ENCODE results near the gene FGR.
A peak's percentile ranks its signal among the peaks of the same experiment; 100 is the strongest.
"Not testable (repeated sequence)": the region's sequence is repeated elsewhere in the genome, so short reads cannot be mapped to it uniquely, and the experiment has no call there.

Gene FGR

GRCh38 chr1:27634985-27635367 lies at the start of gene FGR:
Gene FGR, minus strand, starts transcription at chr1:27635185. Its CDS starts 11,269 bp downstream, at chr1:27623916.
- peaks cover 15% of the 10 kb centered on the region for H3K27me3 ChIP-seq (ENCODE audit: control insufficient read depth, insufficient read depth, low read length)
- no peaks in the 10 kb centered on the region for H3K36me3 ChIP-seq (ENCODE audit: control insufficient read depth, insufficient read depth, low read length)
- peak within 1 kb of the TSS; percentile 57; the same call in 1 of the 2 replicates for H3K4me3 ChIP-seq (ENCODE audit: low read length)
- 0 out of 2 replicates have a peak, but pooled peaks cover 4% of the 10 kb centered on the region for H3K4me1 ChIP-seq (ENCODE audit: control insufficient read depth, insufficient read depth, low read length)
- no CpG with 5 or more reads among the region's 28 CpGs for whole genome bisulfite sequencing (ENCODE audit: insufficient coverage, insufficient read length)
- no peak within 1 kb of the TSS for H3K27ac ChIP-seq (ENCODE audit: low read length)
- no peaks in the 10 kb centered on the region for H3K9me3 ChIP-seq (ENCODE audit: control insufficient read depth, insufficient read depth, low read length)
- no peak for DNase-seq (ENCODE audit: low read depth, low spot score)

- no CpG with 5 or more reads among the region's 2 CpGs for WGBS (ENCODE audit: insufficient coverage, insufficient read length)
Measured at GRCh38 chr1:27684176-27684575, 49.2 kb upstream of the FGR start.

GRCh38 chr1:27682351-27682944 lies 47.5 kb upstream of the FGR start:
- no peaks in the 10 kb centered on the region for H3K4me1 ChIP-seq (ENCODE audit: control insufficient read depth, insufficient read depth, low read length)
- H3K4me3 ChIP-seq (ENCODE audit: low read length), result no peak overlapping the region
- no CpG with 5 or more reads among the region's 5 CpGs for WGBS (ENCODE audit: insufficient coverage, insufficient read length)
- H3K27me3 ChIP-seq (ENCODE audit: control insufficient read depth, insufficient read depth, low read length), result no peaks in the 10 kb centered on the region
- H3K9me3 ChIP-seq (ENCODE audit: control insufficient read depth, insufficient read depth, low read length), result peaks cover 1% of the 10 kb centered on the region; the same call in 1 of the 2 replicates
- DNase-seq (ENCODE audit: low read depth, low spot score), result no peak
- no peaks in the 10 kb centered on the region for H3K36me3 ChIP-seq (ENCODE audit: control insufficient read depth, insufficient read depth, low read length)
- H3K27ac ChIP-seq (ENCODE audit: low read length), result no peak overlapping the region

More at GRCh38 chr1:27684176-27684575, 49.2 kb upstream of the FGR start:
- no peaks in the 10 kb centered on the region for H3K36me3 ChIP-seq (ENCODE audit: control insufficient read depth, insufficient read depth, low read length)
- H3K9me3 ChIP-seq (ENCODE audit: control insufficient read depth, insufficient read depth, low read length), result peaks cover 1% of the 10 kb centered on the region; the same call in 1 of the 2 replicates
- H3K27ac ChIP-seq (ENCODE audit: low read length), result no peak overlapping the region
- no peak overlapping the region for H3K4me3 ChIP-seq (ENCODE audit: low read length)
- no peaks in the 10 kb centered on the region for H3K27me3 ChIP-seq (ENCODE audit: control insufficient read depth, insufficient read depth, low read length)
- H3K4me1 ChIP-seq (ENCODE audit: control insufficient read depth, insufficient read depth, low read length), result no peaks in the 10 kb centered on the region
- DNase-seq (ENCODE audit: low read depth, low spot score), result no peak

- H3K27me3 ChIP-seq (ENCODE audit: control insufficient read depth, insufficient read depth, low read length); H3K27ac ChIP-seq (ENCODE audit: low read length); DNase-seq (ENCODE audit: low read depth, low spot score); H3K4me1 ChIP-seq (ENCODE audit: control insufficient read depth, insufficient read depth, low read length); H3K4me3 ChIP-seq (ENCODE audit: low read length); H3K36me3 ChIP-seq (ENCODE audit: control insufficient read depth, insufficient read depth, low read length); H3K9me3 ChIP-seq (ENCODE audit: control insufficient read depth, insufficient read depth, low read length): not testable (repeated sequence)
- WGBS (ENCODE audit: insufficient coverage, insufficient read length), result no CpG with 5 or more reads among the region's 4 CpGs
Measured at GRCh38 chr1:27681580-27681979, 46.6 kb upstream of the FGR start.

DNA sequence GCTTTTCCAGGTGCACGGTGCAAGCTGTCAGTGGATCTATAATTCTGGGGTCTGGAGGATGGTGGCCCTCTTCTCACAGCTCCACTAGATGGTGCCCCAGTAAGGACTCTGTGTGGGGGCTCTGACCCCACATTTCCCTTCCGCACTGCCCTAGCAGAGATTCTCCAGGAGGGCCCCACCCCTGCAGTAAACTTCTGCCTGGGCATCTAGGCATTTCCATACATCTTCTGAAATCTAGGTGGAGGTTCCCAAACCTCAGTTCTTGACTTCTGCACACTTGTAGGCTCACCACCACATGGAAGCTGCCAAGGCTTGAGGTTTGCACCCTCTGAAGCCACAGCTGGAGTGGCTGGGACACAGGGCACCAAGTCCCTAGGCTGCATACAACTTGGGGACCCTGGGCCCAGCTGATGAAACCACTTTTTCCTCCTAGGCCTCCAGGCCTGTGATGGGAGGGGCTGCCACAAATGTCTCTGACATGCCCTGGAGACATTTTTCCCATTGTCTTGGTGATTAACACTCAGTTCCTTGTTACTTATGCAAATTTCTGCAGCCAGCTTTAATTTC lies 45.3 kb upstream of the FGR start:
- not testable (repeated sequence) for DNase-seq (ENCODE audit: low read depth, low spot score); H3K27me3 ChIP-seq (ENCODE audit: control insufficient read depth, insufficient read depth, low read length); H3K4me1 ChIP-seq (ENCODE audit: control insufficient read depth, insufficient read depth, low read length); H3K9me3 ChIP-seq (ENCODE audit: control insufficient read depth, insufficient read depth, low read length); H3K27ac ChIP-seq (ENCODE audit: low read length); H3K4me3 ChIP-seq (ENCODE audit: low read length); H3K36me3 ChIP-seq (ENCODE audit: control insufficient read depth, insufficient read depth, low read length)
- WGBS (ENCODE audit: insufficient coverage, insufficient read length), result no CpG with 5 or more reads among the region's 2 CpGs

DNA sequence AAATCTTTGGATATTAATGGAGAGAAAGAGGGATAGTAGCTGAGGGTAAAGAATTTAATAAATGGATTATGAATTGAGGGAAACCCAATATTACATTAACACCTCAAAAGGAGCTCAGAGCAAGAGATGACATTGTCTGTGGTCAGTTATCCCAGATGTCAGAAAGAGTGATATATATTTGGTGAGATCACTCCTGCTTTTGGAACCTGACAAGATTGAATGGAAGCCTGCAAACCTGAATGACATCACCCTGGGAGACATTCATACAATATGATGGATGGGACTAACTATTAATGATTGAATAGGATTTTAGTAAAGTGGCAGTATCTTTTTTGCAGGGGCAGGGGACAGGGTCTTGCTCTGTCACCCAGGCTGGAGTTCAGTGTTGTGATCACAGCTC lies 43.8 kb upstream of the FGR start:
- Histone ChIP-seq H3K9me3 (ENCODE audit: control insufficient read depth, insufficient read depth, low read length) (peaks cover 1% of the 10 kb centered on the region; the same call in 1 of the 2 replicates), H3K27ac (ENCODE audit: low read length) (no peak overlapping the region), H3K4me3 (ENCODE audit: low read length) (no peak overlapping the region), H3K36me3 (ENCODE audit: control insufficient read depth, insufficient read depth, low read length) (no peaks in the 10 kb centered on the region), H3K4me1 (ENCODE audit: control insufficient read depth, insufficient read depth, low read length) (no peaks in the 10 kb centered on the region), H3K27me3 (ENCODE audit: control insufficient read depth, insufficient read depth, low read length) (no peaks in the 10 kb centered on the region)
- no peak for DNase-seq (ENCODE audit: low read depth, low spot score)

- Histone ChIP-seq H3K4me3 (ENCODE audit: low read length) (no peak overlapping the region), H3K27ac (ENCODE audit: low read length) (no peak overlapping the region), H3K9me3 (ENCODE audit: control insufficient read depth, insufficient read depth, low read length) (peaks cover 1% of the 10 kb centered on the region; the same call in 1 of the 2 replicates), H3K27me3 (ENCODE audit: control insufficient read depth, insufficient read depth, low read length) (no peaks in the 10 kb centered on the region), H3K4me1 (ENCODE audit: control insufficient read depth, insufficient read depth, low read length) (no peaks in the 10 kb centered on the region; the same call in 1 of the 2 replicates), H3K36me3 (ENCODE audit: control insufficient read depth, insufficient read depth, low read length) (no peaks in the 10 kb centered on the region)
- no CpG with 5 or more reads among the region's 1 CpG for WGBS (ENCODE audit: insufficient coverage, insufficient read length)
- DNase-seq (ENCODE audit: low read depth, low spot score), result no peak
Measured at GRCh38 chr1:27676410-27676809, 41.4 kb upstream of the FGR start.

DNA sequence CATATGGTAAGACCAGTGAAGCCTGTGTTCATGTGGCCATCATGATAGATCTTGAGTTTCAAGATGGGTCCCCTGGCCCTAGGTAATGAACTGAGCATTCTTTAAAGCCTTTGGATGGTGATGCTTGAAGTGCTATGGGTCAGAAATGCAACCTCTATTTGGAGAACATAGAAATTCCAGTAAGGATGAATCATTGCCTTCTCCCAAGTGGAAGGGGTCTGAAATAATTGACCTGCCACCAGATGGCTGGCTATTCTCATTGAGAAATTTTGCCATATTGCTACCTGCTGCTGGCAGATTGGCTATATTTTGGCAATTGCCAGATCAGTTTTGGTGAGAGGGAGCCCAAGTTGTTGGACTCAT lies 37.7 kb upstream of the FGR start:
- no peaks in the 10 kb centered on the region for H3K36me3 ChIP-seq (ENCODE audit: control insufficient read depth, insufficient read depth, low read length)
- no peak overlapping the region for H3K27ac ChIP-seq (ENCODE audit: low read length)
- no peak overlapping the region for H3K4me3 ChIP-seq (ENCODE audit: low read length)
- no peaks in the 10 kb centered on the region; the same call in 1 of the 2 replicates for H3K4me1 ChIP-seq (ENCODE audit: control insufficient read depth, insufficient read depth, low read length)
- H3K9me3 ChIP-seq (ENCODE audit: control insufficient read depth, insufficient read depth, low read length), result no peaks in the 10 kb centered on the region
- DNase-seq (ENCODE audit: low read depth, low spot score), result no peak
- H3K27me3 ChIP-seq (ENCODE audit: control insufficient read depth, insufficient read depth, low read length), result no peaks in the 10 kb centered on the region; the same call in 1 of the 2 replicates

DNA sequence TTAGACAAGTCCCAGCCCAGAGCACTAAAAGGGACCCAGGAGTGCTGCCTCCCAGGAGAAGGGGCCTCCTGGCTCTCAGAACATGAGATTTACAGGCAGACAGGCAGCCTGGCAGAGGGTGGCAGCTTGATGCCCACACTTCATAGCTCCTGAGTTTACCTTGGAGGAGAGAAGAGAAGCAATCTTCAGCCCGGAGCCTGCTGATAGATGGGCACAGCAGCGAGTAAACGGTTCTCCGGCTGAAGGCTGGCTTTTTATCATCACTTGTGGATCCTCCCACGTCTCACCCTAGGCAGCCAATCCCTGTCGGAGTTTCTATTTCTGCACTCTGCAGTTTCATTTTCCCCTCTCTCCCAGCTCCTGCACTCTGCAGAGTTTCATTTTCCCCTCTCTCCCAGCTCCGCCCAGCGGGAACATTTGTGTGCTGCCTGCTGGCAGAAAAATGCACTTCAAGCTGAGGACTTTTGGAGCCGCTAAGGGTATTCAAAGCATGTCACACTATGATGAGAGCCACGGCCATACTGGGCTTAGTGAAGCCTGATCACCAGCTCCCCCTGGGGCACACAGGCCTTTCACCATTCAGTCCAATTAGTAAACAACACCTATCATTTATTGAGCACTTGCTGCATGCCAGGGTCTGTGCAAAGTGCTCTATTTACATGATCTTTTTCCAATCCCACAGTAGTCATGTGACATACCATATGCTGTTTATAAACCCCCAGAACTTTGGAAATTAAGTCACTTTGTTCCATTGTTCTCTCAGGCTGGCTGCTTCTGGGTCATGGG lies 37.2 kb upstream of the FGR start, which contains the start of gene IFI6:
Gene IFI6 (minus strand): TSS at position 229 of the 786 bp plus-strand sequence. CDS start 2,878 bp downstream, outside the sequence.
- Histone ChIP-seq H3K27me3 (ENCODE audit: control insufficient read depth, insufficient read depth, low read length) (no peaks in the 10 kb centered on the region; the same call in 1 of the 2 replicates), H3K4me3 (ENCODE audit: low read length) (peak within 1 kb of the TSS; percentile 6; the same call in 1 of the 2 replicates), H3K27ac (ENCODE audit: low read length) (no peak within 1 kb of the TSS), H3K36me3 (ENCODE audit: control insufficient read depth, insufficient read depth, low read length) (no peaks in the 10 kb centered on the region), H3K9me3 (ENCODE audit: control insufficient read depth, insufficient read depth, low read length) (no peaks in the 10 kb centered on the region), H3K4me1 (ENCODE audit: control insufficient read depth, insufficient read depth, low read length) (no peaks in the 10 kb centered on the region; the same call in 1 of the 2 replicates)
- DNase-seq (ENCODE audit: low read depth, low spot score), result no peak
- no CpG with 5 or more reads among the region's 10 CpGs for WGBS (ENCODE audit: insufficient coverage, insufficient read length)

- no peaks in the 10 kb centered on the region for H3K36me3 ChIP-seq (ENCODE audit: control insufficient read depth, insufficient read depth, low read length)
- no peaks in the 10 kb centered on the region for H3K9me3 ChIP-seq (ENCODE audit: control insufficient read depth, insufficient read depth, low read length)
- no peak overlapping the region for H3K27ac ChIP-seq (ENCODE audit: low read length)
- H3K27me3 ChIP-seq (ENCODE audit: control insufficient read depth, insufficient read depth, low read length), result no peaks in the 10 kb centered on the region; the same call in 1 of the 2 replicates
- H3K4me1 ChIP-seq (ENCODE audit: control insufficient read depth, insufficient read depth, low read length), result no peaks in the 10 kb centered on the region; the same call in 1 of the 2 replicates
- no CpG with 5 or more reads among the region's 4 CpGs for WGBS (ENCODE audit: insufficient coverage, insufficient read length)
- no peak overlapping the region for H3K4me3 ChIP-seq (ENCODE audit: low read length)
- DNase-seq (ENCODE audit: low read depth, low spot score), result no peak
Measured at GRCh38 chr1:27669876-27670275, 34.9 kb upstream of the FGR start.

All from iPS DF 6.9 (cell line).